Liver (tissue), 3 donors: ENCODE results near the gene CRACR2A.

Source experiments
- CTCF ChIP-seq: fragments of 150-350 bp; IDR thresholded peaks from 2 replicates; pipeline ENCODE4 v1.5.1; 2017; ENCODE audit warnings: improper control_type of control experiment, low read depth, low read length; ENCODE audit not compliant: missing input control
- FOXA1 ChIP-seq: IDR thresholded peaks from 2 replicates; pipeline ENCODE4 v1.6.1; 2016; ENCODE audit warnings: antibody characterized with exemption
- GABPA ChIP-seq, 2 donors: IDR thresholded peaks in 1 of 2; conservative IDR thresholded peaks in 1 of 2; 2 replicates each; pipeline ENCODE4 v1.6.1; 2016; ENCODE audit warnings: antibody characterized with exemption in 2 of 2, mild to moderate bottlenecking in 1 of 2, moderate library complexity in 1 of 2
- JUND ChIP-seq, 2 donors: IDR thresholded peaks; 2 replicates each; pipeline ENCODE4 v1.6.1; 2016; ENCODE audit warnings: antibody characterized with exemption in 2 of 2
- MAX ChIP-seq: IDR thresholded peaks from 2 replicates; pipeline ENCODE4 v1.6.1; 2016; ENCODE audit warnings: antibody characterized with exemption
- RAD21 ChIP-seq, 2 donors: IDR thresholded peaks; 2 replicates each; pipeline ENCODE4 v1.6.1; 2016; ENCODE audit warnings: antibody characterized with exemption in 2 of 2, mild to moderate bottlenecking in 2 of 2
- REST ChIP-seq: IDR thresholded peaks from 2 replicates; pipeline ENCODE4 v1.6.1; 2016; ENCODE audit warnings: antibody characterized with exemption, mild to moderate bottlenecking
- SP1 ChIP-seq: IDR thresholded peaks from 2 replicates; pipeline ENCODE4 v1.6.1; 2018; ENCODE audit warnings: antibody characterized with exemption, mild to moderate bottlenecking
- YY1 ChIP-seq: IDR thresholded peaks from 2 replicates; pipeline ENCODE4 v1.6.1; 2016; ENCODE audit warnings: antibody characterized with exemption, mild to moderate bottlenecking
- ZBTB33 ChIP-seq: IDR thresholded peaks from 2 replicates; pipeline ENCODE4 v1.6.1; 2016; ENCODE audit warnings: antibody characterized with exemption
- donor health status: healthy.
- donor health status: healthy.

GRCh38 chr12:3770891-3771290, 18.0 kb upstream of the CRACR2A start:
- TF ChIP-seq CTCF = no peak
- no peak for TF ChIP-seq RAD21 (IDR thresholded peaks at IDR 0.05)
- TF ChIP-seq REST = no peak
- no peak for TF ChIP-seq MAX
- no peak for TF ChIP-seq YY1
- TF ChIP-seq JUND (IDR thresholded peaks at IDR 0.05) = no peak
- TF ChIP-seq ZBTB33 = no peak
- TF ChIP-seq SP1 = no peak
- no peak for TF ChIP-seq GABPA (IDR thresholded peaks at IDR 0.05 in 1 of 2, conservative IDR thresholded peaks at IDR 0.05 in 1 of 2)
- no peak for TF ChIP-seq FOXA1
